ENCODE measurements around the gene CCDC159. TPM values are rescaled to one million over a fixed set of nuclear protein-coding genes. Genes with fewer than 3 reads are reported as not detected.

The CCDC159 gene, protein sequence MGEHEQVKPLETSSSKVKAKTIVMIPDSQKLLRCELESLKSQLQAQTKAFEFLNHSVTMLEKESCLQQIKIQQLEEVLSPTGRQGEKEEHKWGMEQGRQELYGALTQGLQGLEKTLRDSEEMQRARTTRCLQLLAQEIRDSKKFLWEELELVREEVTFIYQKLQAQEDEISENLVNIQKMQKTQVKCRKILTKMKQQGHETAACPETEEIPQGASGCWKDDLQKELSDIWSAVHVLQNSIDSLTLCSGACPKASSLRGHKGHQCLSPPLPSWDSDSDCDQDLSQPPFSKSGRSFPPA
- total RNA-seq (10 to 100 TPM; 21.0 to 38.6 (median 30.2) TPM), polyA plus RNA-seq (10 to 100 TPM; 31.9 to 41.9 TPM)
- long read RNA-seq, donor 1, partial matches to known transcripts, result 5 of 29 reads
- long read RNA-seq, donor 1, other reads (novel, unspliced or antisense), result 24 of 29 reads
- long read RNA-seq, donor 2, partial matches to known transcripts, result 0 of 2 reads
- long read RNA-seq, donor 2, other reads (novel, unspliced or antisense), result 0 of 2 reads
- long read RNA-seq, donor 3, partial matches to known transcripts, result 1 of 12 reads
- long read RNA-seq, donor 3, other reads (novel, unspliced or antisense), result 11 of 12 reads

DNA sequence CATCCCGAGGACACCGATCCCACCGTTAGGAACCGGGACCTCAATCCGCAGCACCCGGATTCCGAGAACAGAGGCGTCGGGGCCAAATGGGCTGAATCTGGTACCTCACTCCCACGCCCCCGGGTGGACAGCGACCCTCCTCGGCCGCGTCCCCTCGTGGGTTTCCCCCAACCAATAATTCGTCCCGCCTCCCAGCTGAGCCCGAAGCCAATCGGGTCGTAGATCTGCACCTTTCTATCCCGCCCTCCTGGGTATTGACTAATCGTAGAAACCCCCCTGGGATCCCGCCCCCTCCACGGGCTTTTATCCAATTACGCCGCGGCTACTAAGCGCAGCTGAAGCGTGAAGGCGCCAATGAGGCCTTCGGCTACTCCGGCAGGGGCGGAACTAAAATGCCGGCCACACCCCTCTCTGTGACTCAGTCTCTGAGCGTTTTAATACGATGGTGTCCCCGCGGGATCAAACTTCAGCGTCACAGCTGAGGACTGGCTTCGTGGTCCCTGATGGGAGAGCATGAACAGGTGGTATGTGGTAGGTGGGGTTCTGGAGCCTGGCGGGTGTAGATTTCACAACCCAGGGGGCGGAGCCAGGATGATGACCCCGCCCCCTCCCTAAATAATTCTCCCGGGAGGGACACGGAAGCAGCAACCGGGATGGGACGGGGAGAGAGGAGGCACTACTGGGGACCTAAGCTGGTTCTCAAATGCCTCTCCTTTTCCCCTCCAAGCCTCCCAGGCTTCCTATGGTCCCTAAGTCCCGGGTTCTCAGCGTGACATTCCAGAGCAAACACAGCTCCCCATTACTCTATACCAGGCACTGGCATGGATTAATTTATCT, at the start of gene CCDC159, which contains the start of gene TMEM205:
CCDC159 (plus strand) TSS at position 416 of the 837 bp plus-strand sequence; CDS start at position 504, 88 bp downstream.
TMEM205 (minus strand) TSS at position 165 of the 837 bp plus-strand sequence. CDS start 649 bp downstream, outside the sequence.
- peaks cover 10% of the 10 kb centered on the region for H3K4me1 ChIP-seq (ENCODE audit: insufficient read depth)
- H3K4me3 ChIP-seq, result peak within 1 kb of the TSS; percentile 65
- TF ChIP-seq, protein P1, sequence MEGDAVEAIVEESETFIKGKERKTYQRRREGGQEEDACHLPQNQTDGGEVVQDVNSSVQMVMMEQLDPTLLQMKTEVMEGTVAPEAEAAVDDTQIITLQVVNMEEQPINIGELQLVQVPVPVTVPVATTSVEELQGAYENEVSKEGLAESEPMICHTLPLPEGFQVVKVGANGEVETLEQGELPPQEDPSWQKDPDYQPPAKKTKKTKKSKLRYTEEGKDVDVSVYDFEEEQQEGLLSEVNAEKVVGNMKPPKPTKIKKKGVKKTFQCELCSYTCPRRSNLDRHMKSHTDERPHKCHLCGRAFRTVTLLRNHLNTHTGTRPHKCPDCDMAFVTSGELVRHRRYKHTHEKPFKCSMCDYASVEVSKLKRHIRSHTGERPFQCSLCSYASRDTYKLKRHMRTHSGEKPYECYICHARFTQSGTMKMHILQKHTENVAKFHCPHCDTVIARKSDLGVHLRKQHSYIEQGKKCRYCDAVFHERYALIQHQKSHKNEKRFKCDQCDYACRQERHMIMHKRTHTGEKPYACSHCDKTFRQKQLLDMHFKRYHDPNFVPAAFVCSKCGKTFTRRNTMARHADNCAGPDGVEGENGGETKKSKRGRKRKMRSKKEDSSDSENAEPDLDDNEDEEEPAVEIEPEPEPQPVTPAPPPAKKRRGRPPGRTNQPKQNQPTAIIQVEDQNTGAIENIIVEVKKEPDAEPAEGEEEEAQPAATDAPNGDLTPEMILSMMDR (IDR thresholded peaks at IDR 0.05), result peak in 1 of 3 donors; percentile 14
- TF ChIP-seq EP300 (IDR thresholded peaks at IDR 0.05) (peak; percentile 51), POLR2A (IDR thresholded peaks at IDR 0.05) (peak; percentile 90)
- peak within 1 kb of the TSS; percentile 2 to 81 for H3K27ac ChIP-seq
- 0% methylated on average over 48 to 50 of the region's 50 CpGs for WGBS, 3 donors
- H3K27me3 ChIP-seq, result no peaks in the 10 kb centered on the region
- peak; percentile 99 to 100 (median 99) for DNase-seq
- H3K36me3 ChIP-seq, result no peaks in the 10 kb centered on the region
- no peaks in the 10 kb centered on the region for H3K9me3 ChIP-seq
- intact Hi-C loops (cut with DNase I), result no loop called here

DNA sequence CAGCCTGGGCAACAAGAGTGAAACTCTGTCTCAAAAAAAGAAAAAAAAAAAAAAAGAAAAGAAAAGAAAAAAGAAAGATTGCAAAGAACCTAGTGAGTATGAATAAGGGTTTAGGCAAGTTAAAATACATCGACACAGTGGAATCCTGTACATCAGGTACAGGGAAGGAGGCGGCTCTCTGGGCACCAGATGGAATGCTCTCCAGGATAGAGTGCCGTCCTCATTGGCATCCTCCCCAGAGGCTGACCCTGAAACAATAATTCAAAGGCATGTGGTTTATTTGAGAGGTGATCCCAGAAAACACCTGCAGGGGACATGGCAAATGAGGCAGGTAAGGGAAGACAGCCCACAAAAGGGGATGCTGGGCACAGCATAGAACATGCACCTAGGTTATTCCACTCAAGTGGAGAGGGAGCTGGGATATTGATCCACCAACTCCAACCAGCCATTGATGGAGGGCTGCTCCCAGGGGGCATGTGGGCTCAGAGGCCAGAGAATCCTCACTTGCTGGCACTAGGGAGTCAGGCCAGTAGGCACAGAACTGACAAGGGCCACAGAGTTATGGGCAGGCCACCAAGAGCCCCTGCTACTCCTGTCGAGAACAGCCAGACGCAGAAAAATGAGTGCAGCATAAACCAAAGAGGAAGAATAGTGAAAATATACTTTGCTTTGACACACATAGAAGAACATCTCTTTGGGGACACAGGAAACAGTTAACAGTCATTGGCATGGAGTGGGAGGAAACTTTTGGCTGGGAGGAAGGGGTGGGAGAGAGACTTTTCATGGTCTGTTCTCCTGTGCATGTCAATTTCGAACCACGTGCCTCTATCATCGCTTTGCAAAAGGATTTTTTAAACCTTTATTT, 46.1 kb upstream of the CCDC159 start:
- intact Hi-C loops (cut with DNase I), result loop anchor here in 3 of 4 donors (10.0 kb wide), 4 partner anchors 95 to 285 kb away; partner anchors contain the start of gene ELAVL3 (in 1 of the 3)
- TF ChIP-seq EP300 (IDR thresholded peaks at IDR 0.05) (no peak), POLR2A (IDR thresholded peaks at IDR 0.05) (no peak)
- TF ChIP-seq, protein P1 (IDR thresholded peaks at IDR 0.05), result no peak

DNA sequence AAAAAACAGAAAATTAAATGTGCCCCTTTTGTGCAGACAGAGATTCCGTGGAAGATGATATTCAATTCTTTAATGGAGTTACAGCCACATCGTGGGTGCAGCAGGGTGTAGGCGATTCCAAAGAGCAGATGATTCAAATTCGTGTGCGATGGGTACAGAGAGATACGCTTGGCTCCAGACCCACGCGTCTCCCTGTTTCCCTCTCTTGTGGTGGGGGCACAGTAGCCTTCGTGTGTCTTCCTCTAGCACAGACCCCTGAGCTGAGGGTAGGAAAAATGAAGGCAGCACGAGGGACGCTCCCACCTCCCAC, 45.6 kb upstream of the CCDC159 start:
- H3K36me3 ChIP-seq, result no peaks in the 10 kb centered on the region
- H3K4me1 ChIP-seq (ENCODE audit: insufficient read depth), result no peaks in the 10 kb centered on the region
- no peak overlapping the region for H3K4me3 ChIP-seq
- H3K27ac ChIP-seq, result no peak overlapping the region
- whole genome bisulfite sequencing, 3 donors, result 62 to 76% (median 65%) methylated on average over 11 of the region's 11 CpGs
- no peaks in the 10 kb centered on the region for H3K9me3 ChIP-seq
- no peak for DNase-seq
- TF ChIP-seq POLR2A (IDR thresholded peaks at IDR 0.05) (no peak), EP300 (IDR thresholded peaks at IDR 0.05) (no peak)
- TF ChIP-seq, protein P1 (IDR thresholded peaks at IDR 0.05), result no peak
- intact Hi-C loops (cut with DNase I), result no loop called here
- no peaks in the 10 kb centered on the region for H3K27me3 ChIP-seq

More for the DNA sequence above, 46.1 kb upstream of the CCDC159 start:
- no peaks in the 10 kb centered on the region for H3K9me3 ChIP-seq
- no peak overlapping the region for H3K27ac ChIP-seq
- H3K4me1 ChIP-seq (ENCODE audit: insufficient read depth), result no peaks in the 10 kb centered on the region
- WGBS, 3 donors, result 48 to 60% (median 54%) methylated on average over 8 of the region's 8 CpGs
- H3K27me3 ChIP-seq, result no peaks in the 10 kb centered on the region
- DNase-seq, result no peak
- no peaks in the 10 kb centered on the region for H3K36me3 ChIP-seq
- no peak overlapping the region for H3K4me3 ChIP-seq
